K562 (cell line): ENCODE data around the gene P2RX5. TPM values are rescaled to one million over a fixed set of nuclear protein-coding genes. Genes with fewer than 3 reads are reported as not detected.

Experiments
- ATAC-seq: fragments of 200-7000 bp; cut with Tn5 transposase; 3 replicates; pipeline ENCODE4 v1.9.1; 2020; ENCODE audit warnings: moderate library complexity
- BruUV-seq: library from RNA; stranded (reverse); fragments of 400-500 nt; replicated peaks from 2 replicates; lab custom pipeline; 2021; lab: Mats Ljungman, UMichigan
- CTCF ChIA-PET: fragments of 300-600 bp; formaldehyde crosslinking; extraction: SDS; loops from one replicate; lab custom pipeline; 2021; ENCODE audit warnings: low intra/inter-chr PET ratio; lab: Yijun Ruan, JAX
- POLR2A ChIA-PET: fragments of 300-600, 350-650 bp; sonication (Branson Sonifier 250); formaldehyde crosslinking; extraction: SDS; loops from one replicate; lab custom pipeline; 2021; ENCODE audit warnings: antibody characterized with exemption, inconsistent platforms; lab: Yijun Ruan, JAX
- DNase-seq, 4 experiments: peaks; one replicate each; pipeline versions ENCODE4 v3.0.0 to v3.0.0-alpha.2; 2011 to 2018; ENCODE audit warnings: low spot score in 3 of 4, mixed read lengths in 3 of 4; ENCODE audit errors: extremely low read depth in 1 of 4
- FAIRE-seq: peaks from 2 replicates; lab custom pipeline; 2011; peaks lifted over from hg19 to GRCh38; lab: Jason Lieb, UNC
- H2AFZ ChIP-seq: 2 replicates; pipeline ENCODE4 v1.6.0; 2011; ENCODE audit warnings: low read depth, low read length, control low read depth, inconsistent platforms
- H3K27ac ChIP-seq: fragments of 200-600 bp; 3 replicates; pipeline ENCODE4 v1.8.0; 2011; ENCODE audit warnings: low read depth, mild to moderate bottlenecking, control low read depth, inconsistent platforms, low read length, moderate library complexity, mixed read lengths; ENCODE audit errors: extremely low read depth
- H3K27me3 ChIP-seq, 2 experiments: fragments of 300-600 bp in 1 of 2; 2 replicates in 1 of 2; 3 replicates in 1 of 2; pipeline versions ENCODE4 v1.6.0 to v1.8.0; 2011; ENCODE audit warnings: inconsistent platforms in 2 of 2, low read length in 2 of 2, mild to moderate bottlenecking in 1 of 2, mixed read lengths in 1 of 2, moderate library complexity in 1 of 2; ENCODE audit not compliant: control insufficient read depth in 2 of 2, insufficient read depth in 2 of 2
- H3K36me3 ChIP-seq: fragments of 300-600 bp; 3 replicates; pipeline ENCODE4 v1.8.0; 2011; ENCODE audit warnings: mild to moderate bottlenecking, low read length, inconsistent platforms; ENCODE audit not compliant: control insufficient read depth, insufficient read depth
- H3K4me1 ChIP-seq, 2 experiments: fragments of 200-600 bp in 1 of 2; replicated peaks in 1 of 2; 2 replicates in 1 of 2; 3 replicates in 1 of 2; pipeline versions ENCODE4 v1.5.1 to v1.8.0; 2011; ENCODE audit warnings: inconsistent platforms in 2 of 2, low read length in 2 of 2, mild to moderate bottlenecking in 1 of 2, mixed read lengths in 1 of 2, moderate library complexity in 1 of 2; ENCODE audit not compliant: control insufficient read depth in 2 of 2, insufficient read depth in 2 of 2
- H3K4me2 ChIP-seq: 2 replicates; pipeline ENCODE4 v1.6.1; 2011; ENCODE audit warnings: low read length, control low read depth, inconsistent platforms, mixed read lengths; ENCODE audit not compliant: insufficient read depth
- H3K4me3 ChIP-seq: fragments of 200-600 bp; sonication (generic), shearing (Covaris generic); 2 replicates; pipeline ENCODE4 v1.5.1; 2016; ENCODE audit warnings: control low read depth, inconsistent platforms
- H3K79me2 ChIP-seq: fragments of 200-600 bp; 3 replicates; pipeline ENCODE4 v1.8.0; 2011; ENCODE audit warnings: low read length, inconsistent platforms; ENCODE audit not compliant: control insufficient read depth, insufficient read depth
- H3K9ac ChIP-seq, 2 experiments: 2 replicates each; pipeline versions ENCODE4 v1.6.0 to v1.6.1; 2011; ENCODE audit warnings: low read depth in 2 of 2, low read length in 2 of 2, control low read depth in 1 of 2, inconsistent platforms in 1 of 2, mild to moderate bottlenecking in 1 of 2, mixed read lengths in 1 of 2; ENCODE audit not compliant: insufficient read depth in 1 of 2
- H3K9me1 ChIP-seq: one replicate; pipeline ENCODE4 v1.6.0; 2011; ENCODE audit warnings: inconsistent platforms, mild to moderate bottlenecking, low read length, moderate library complexity; ENCODE audit not compliant: control insufficient read depth, insufficient read depth
- H3K9me3 ChIP-seq: replicated peaks from 2 replicates; pipeline ENCODE4 v1.5.1; 2011; ENCODE audit warnings: low read depth, low read length, inconsistent platforms; ENCODE audit not compliant: control insufficient read depth, insufficient read depth
- H4K20me1 ChIP-seq: replicated peaks from 2 replicates; pipeline ENCODE4 v1.6.1; 2011; ENCODE audit warnings: low read length, inconsistent platforms, mixed read lengths; ENCODE audit not compliant: control insufficient read depth, insufficient read depth
- HDAC1 ChIP-seq, 2 experiments: fragments of 450-650 bp; IDR thresholded peaks; 2 replicates each; pipeline ENCODE4 v1.6.1; 2016 to 2017; ENCODE audit warnings: inconsistent platforms in 1 of 2, mild to moderate bottlenecking in 1 of 2, moderate library complexity in 1 of 2
- HNRNPK ChIP-seq: fragments of 200-400 bp; formaldehyde crosslinking; IDR thresholded peaks from one replicate; pipeline ENCODE4 v1.6.1; 2018; ENCODE audit warnings: mild to moderate bottlenecking, low read depth, low read length; ENCODE audit not compliant: poor library complexity, severe bottlenecking
- PHF20 ChIP-seq: fragments of 450-650 bp; IDR thresholded peaks from 2 replicates; pipeline ENCODE4 v1.6.1; 2018; ENCODE audit not compliant: partially characterized antibody
- RBBP5 ChIP-seq: fragments of 200-600 bp; sonication (generic); IDR thresholded peaks from 2 replicates; pipeline ENCODE4 v1.6.1; 2012; ENCODE audit warnings: borderline replicate concordance, mild to moderate bottlenecking, low read length, control low read depth, inconsistent platforms; ENCODE audit not compliant: insufficient read depth, poor library complexity, severe bottlenecking
- RBM14 ChIP-seq: fragments of 200-400 bp; formaldehyde crosslinking; IDR thresholded peaks from 2 replicates; pipeline ENCODE4 v1.6.1; 2018; ENCODE audit warnings: low read depth, mild to moderate bottlenecking, low read length, moderate library complexity, borderline replicate concordance; ENCODE audit not compliant: insufficient read depth
- RNF2 ChIP-seq: sonication (generic); IDR thresholded peaks from 2 replicates; pipeline ENCODE4 v1.6.1; 2016
- SAP30 ChIP-seq: fragments of 200-600 bp; sonication (generic); IDR thresholded peaks from 2 replicates; pipeline ENCODE4 v1.6.1; 2012; ENCODE audit warnings: borderline replicate concordance, low read depth, mild to moderate bottlenecking, moderate library complexity, low read length, control low read depth, inconsistent platforms; ENCODE audit not compliant: insufficient read depth, poor library complexity, severe bottlenecking
- SIN3A ChIP-seq, 2 experiments: fragments of 150-350 bp in 1 of 2; IDR thresholded peaks; 2 replicates each; pipeline ENCODE4 v1.6.1; 2011 to 2016; ENCODE audit warnings: borderline replicate concordance in 2 of 2, low read depth in 2 of 2, low read length in 2 of 2, mild to moderate bottlenecking in 2 of 2, moderate library complexity in 2 of 2; ENCODE audit not compliant: control insufficient read depth in 1 of 2
- ZFX ChIP-seq: sonication (generic); formaldehyde crosslinking; IDR thresholded peaks from 2 replicates; pipeline ENCODE4 v1.8.0; 2022; ENCODE audit warnings: mild to moderate bottlenecking, missing genetic modification reagents, moderate library complexity
- WGBS: fragments of 100-300 bp; shearing (Covaris generic); methylation state at CpG from one replicate; pipeline ENCODE4 v1.1.6; 2016; ENCODE audit warnings: low coverage, mixed read lengths; ENCODE audit not compliant: insufficient coverage; ENCODE audit errors: missing lambda C conversion rate; 5-methylcytosine and 5-hydroxymethylcytosine counted together
- in situ Hi-C: fragments of 300-500 bp; cut with MboI; formaldehyde crosslinking; loops from 4 replicates; pipeline ENCODE4 v1.15.0; 2018; ENCODE audit warnings: inconsistent platforms, mixed read lengths
- intact Hi-C: fragments of 100-400 bp; cut with micrococcal nuclease; formaldehyde crosslinking; loops from 2 replicates; pipeline ENCODE4 v1.14.2; 2022
- polyA plus RNA-seq, 8 experiments: library from polyadenylated mRNA; depleted of rRNA in 4 of 8; stranded (reverse) in 5 of 8; unstranded in 3 of 8; fragments of >200 nt; fragmentation: Nextera tagmentation in 2 of 8; fragmentation: Illumina TruSeq in 1 of 8; extraction: Ambion mirVana in 2 of 8; extraction: Trizol in 1 of 8; gene quantifications; 2 replicates each; pipeline versions ENCODE4 v1.2.1 to v1.2.3, GENCODE V29; 2011 to 2014; ENCODE audit warnings: inconsistent platforms in 1 of 8, missing spikeins in 1 of 8
- total RNA-seq, 7 experiments: library from RNA; depleted of rRNA in 6 of 7; stranded (reverse); fragments of >200 nt in 6 of 7; fragmentation: Illumina TruSeq in 2 of 7; extraction: Trizol in 2 of 7; gene quantifications; 2 replicates each; pipeline versions ENCODE4 v1.2.1 to v1.2.3, GENCODE V29; 2011 to 2021; ENCODE audit warnings: low replicate concordance in 1 of 7
- TF ChIP-seq, protein P1 (sequence below): fragments of 450-650 bp; IDR thresholded peaks from 2 replicates; pipeline ENCODE4 v1.6.1; 2016; ENCODE audit warnings: borderline replicate concordance
- TF ChIP-seq, protein P2 (sequence below), 3 experiments: fragments of 200-800 bp in 1 of 3; sonication (Bioruptor generic) in 1 of 3; sonication (generic) in 1 of 3; formaldehyde crosslinking in 1 of 3; IDR thresholded peaks; 2 replicates each; pipeline versions ENCODE4 v1.6.1 to v1.8.0; 2016 to 2022; ENCODE audit warnings: mild to moderate bottlenecking in 2 of 3, missing compliant biosample characterization in 2 of 3, missing genetic modification characterization in 2 of 3, missing genetic modification reagents in 1 of 3

Gene P2RX5
- total and polyA plus RNA-seq, 9 of the 15 experiments (the other 6 are each of a cell fraction or from before 2014, with no cell fraction given): 0.31 to 4.0 (median 1.3) TPM

GRCh38 chr17:3669085-3669347 lies 26.9 kb downstream of the P2RX5 start:
- peak overlapping the region; percentile 84 for H2AFZ ChIP-seq

More at GRCh38 chr17:3669085-3669347, 26.9 kb downstream of the P2RX5 start:
- H3K27me3 ChIP-seq: no peaks in the 10 kb centered on the region; a peak in 1 of 5 replicates
- POLR2A ChIA-PET: interaction anchor here (0.6 to 0.7 kb wide), 3 partner anchors 9 to 51 kb away, joined by 3 to 4 read pairs (median 3); no protein-coding TSS in a partner anchor
- BruUV-seq: TSS peak; percentile 89
- DNase-seq: no peak
- TF ChIP-seq HDAC1 (IDR thresholded peaks at IDR 0.05): peak in 1 of 2 experiments; percentile 5; a peak in 1 of 4 replicates
- TF ChIP-seq RNF2: no peak
- TF ChIP-seq, protein P1, sequence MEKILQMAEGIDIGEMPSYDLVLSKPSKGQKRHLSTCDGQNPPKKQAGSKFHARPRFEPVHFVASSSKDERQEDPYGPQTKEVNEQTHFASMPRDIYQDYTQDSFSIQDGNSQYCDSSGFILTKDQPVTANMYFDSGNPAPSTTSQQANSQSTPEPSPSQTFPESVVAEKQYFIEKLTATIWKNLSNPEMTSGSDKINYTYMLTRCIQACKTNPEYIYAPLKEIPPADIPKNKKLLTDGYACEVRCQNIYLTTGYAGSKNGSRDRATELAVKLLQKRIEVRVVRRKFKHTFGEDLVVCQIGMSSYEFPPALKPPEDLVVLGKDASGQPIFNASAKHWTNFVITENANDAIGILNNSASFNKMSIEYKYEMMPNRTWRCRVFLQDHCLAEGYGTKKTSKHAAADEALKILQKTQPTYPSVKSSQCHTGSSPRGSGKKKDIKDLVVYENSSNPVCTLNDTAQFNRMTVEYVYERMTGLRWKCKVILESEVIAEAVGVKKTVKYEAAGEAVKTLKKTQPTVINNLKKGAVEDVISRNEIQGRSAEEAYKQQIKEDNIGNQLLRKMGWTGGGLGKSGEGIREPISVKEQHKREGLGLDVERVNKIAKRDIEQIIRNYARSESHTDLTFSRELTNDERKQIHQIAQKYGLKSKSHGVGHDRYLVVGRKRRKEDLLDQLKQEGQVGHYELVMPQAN: peak; percentile 51; the same call in 1 of the 2 replicates
- peak; percentile 30 for TF ChIP-seq RBBP5
- peak in 1 of 2 experiments; percentile 20; a peak in 1 of 4 replicates for TF ChIP-seq SIN3A (IDR thresholded peaks at IDR 0.05; ENCODE audit: borderline replicate concordance in 2 of 2, control insufficient read depth in 1 of 2, low read depth in 2 of 2, low read length in 2 of 2)
- peak; percentile 9 for TF ChIP-seq PHF20
- peak; percentile 33 for TF ChIP-seq SAP30
- TF ChIP-seq RBM14: no peak
- no peak for TF ChIP-seq HNRNPK
- TF ChIP-seq, protein P2, sequence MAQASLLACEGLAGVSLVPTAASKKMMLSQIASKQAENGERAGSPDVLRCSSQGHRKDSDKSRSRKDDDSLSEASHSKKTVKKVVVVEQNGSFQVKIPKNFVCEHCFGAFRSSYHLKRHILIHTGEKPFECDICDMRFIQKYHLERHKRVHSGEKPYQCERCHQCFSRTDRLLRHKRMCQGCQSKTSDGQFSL (CRISPR knock-in tag; IDR thresholded peaks at IDR 0.05): 0 out of 2 replicates have a peak, but pooled peaks have one; percentile 22
- TF ChIP-seq, protein P2 (tag; IDR thresholded peaks at IDR 0.05): no peak
- peak; percentile 8 for TF ChIP-seq ZFX (CRISPR knock-in tag)
- ATAC-seq: peak; percentile 3; the same call in 2 of the 3 replicates
- peaks cover 20% of the 10 kb centered on the region for H3K79me2 ChIP-seq
- no peaks in the 10 kb centered on the region for H3K9me3 ChIP-seq
- no peak for FAIRE-seq
- intact Hi-C loops (no loop called here), in situ Hi-C loops (no loop called here)
- peaks cover 6% of the 10 kb centered on the region for H3K9me1 ChIP-seq
- peaks cover 7% of the 10 kb centered on the region; the same call in 2 of the 3 replicates for H3K36me3 ChIP-seq
- peak overlapping the region; percentile 79 for H3K27ac ChIP-seq
- H4K20me1 ChIP-seq: 0 out of 2 replicates have a peak, but pooled peaks cover 16% of the 10 kb centered on the region
- peak overlapping the region; percentile 82 to 99 for H3K9ac ChIP-seq
- CTCF ChIA-PET: no interaction called here
- H3K4me1 ChIP-seq: peaks cover 6 to 29% of the 10 kb centered on the region in 2 experiments; a peak in 4 of 5 replicates
- peak overlapping the region; percentile 87 for H3K4me3 ChIP-seq
- peak overlapping the region; percentile 82 for H3K4me2 ChIP-seq
- 0% methylated on average over 31 of the region's 32 CpGs for WGBS
